Lower leg skin (tissue), 4 donors: Measurements from ENCODE around the gene MRGPRG. TPM values are rescaled to one million over a fixed set of nuclear protein-coding genes. Genes with fewer than 3 reads are reported as not detected.

Experiments used
- DNase-seq, 2 donors: peaks; one replicate each; pipeline ENCODE4 v3.0.0-alpha.2; 2019; ENCODE audit warnings: low spot score in 2 of 2
- H3K4me3 ChIP-seq: fragments of 200-600 bp; sonication (generic); 2 replicates; pipeline ENCODE4 v1.5.1; 2017; ENCODE audit warnings: mild to moderate bottlenecking, low read depth; ENCODE audit not compliant: poor library complexity, severe bottlenecking
- CTCF ChIP-seq, 3 donors: fragments of 450-650 bp; IDR thresholded peaks; one replicate each; pipeline ENCODE4 v1.5.1; 2016; ENCODE audit warnings: antibody characterized with exemption in 3 of 3, mild to moderate bottlenecking in 3 of 3, moderate library complexity in 2 of 3
- POLR2A ChIP-seq, 2 donors: fragments of 450-650 bp; IDR thresholded peaks; one replicate each; pipeline ENCODE4 v1.6.1; 2016 to 2017; ENCODE audit warnings: antibody characterized with exemption in 2 of 2, mild to moderate bottlenecking in 1 of 2, moderate library complexity in 1 of 2
- WGBS, 2 donors: methylation state at CpG; one replicate each; pipeline ENCODE4 v1.1.5; 2018; 5-methylcytosine and 5-hydroxymethylcytosine counted together
- intact Hi-C: fragments of 100-400 bp; cut with DNase I; formaldehyde crosslinking; loops from one replicate; pipeline ENCODE4 v1.15.0; 2023; ENCODE audit warnings: low total_unique reads
- total RNA-seq, 4 donors: library from RNA; depleted of rRNA; stranded (reverse); fragments of >200 nt; gene quantifications; one replicate each; pipeline ENCODE4 v1.1.0, GENCODE V29; 2016

MRGPRG gene
- total RNA-seq, 4 donors from 2014 or later, result not detected

GRCh38 chr11:3194016-3194816 is 24.4 kb downstream of the MRGPRG start:
- TF ChIP-seq CTCF (IDR thresholded peaks at IDR 0.05) (no peak), POLR2A (IDR thresholded peaks at IDR 0.05) (no peak)
- intact Hi-C loops, result no loop called here
- DNase-seq, result peak in 1 of 2 donors; percentile 81
- no peak overlapping the region for H3K4me3 ChIP-seq
- WGBS, 2 donors, result 77 to 79% methylated on average over 12 of the region's 12 CpGs

- 83 to 86% methylated on average over 19 of the region's 19 CpGs for WGBS, 2 donors
- intact Hi-C loops, result no loop called here
- TF ChIP-seq CTCF (IDR thresholded peaks at IDR 0.05) (no peak), POLR2A (IDR thresholded peaks at IDR 0.05) (no peak)
- no peak overlapping the region for H3K4me3 ChIP-seq
- DNase-seq, result peak in 1 of 2 donors; percentile 68
Observed at GRCh38 chr11:3193373-3194015, 25.1 kb downstream of the MRGPRG start.

DNA sequence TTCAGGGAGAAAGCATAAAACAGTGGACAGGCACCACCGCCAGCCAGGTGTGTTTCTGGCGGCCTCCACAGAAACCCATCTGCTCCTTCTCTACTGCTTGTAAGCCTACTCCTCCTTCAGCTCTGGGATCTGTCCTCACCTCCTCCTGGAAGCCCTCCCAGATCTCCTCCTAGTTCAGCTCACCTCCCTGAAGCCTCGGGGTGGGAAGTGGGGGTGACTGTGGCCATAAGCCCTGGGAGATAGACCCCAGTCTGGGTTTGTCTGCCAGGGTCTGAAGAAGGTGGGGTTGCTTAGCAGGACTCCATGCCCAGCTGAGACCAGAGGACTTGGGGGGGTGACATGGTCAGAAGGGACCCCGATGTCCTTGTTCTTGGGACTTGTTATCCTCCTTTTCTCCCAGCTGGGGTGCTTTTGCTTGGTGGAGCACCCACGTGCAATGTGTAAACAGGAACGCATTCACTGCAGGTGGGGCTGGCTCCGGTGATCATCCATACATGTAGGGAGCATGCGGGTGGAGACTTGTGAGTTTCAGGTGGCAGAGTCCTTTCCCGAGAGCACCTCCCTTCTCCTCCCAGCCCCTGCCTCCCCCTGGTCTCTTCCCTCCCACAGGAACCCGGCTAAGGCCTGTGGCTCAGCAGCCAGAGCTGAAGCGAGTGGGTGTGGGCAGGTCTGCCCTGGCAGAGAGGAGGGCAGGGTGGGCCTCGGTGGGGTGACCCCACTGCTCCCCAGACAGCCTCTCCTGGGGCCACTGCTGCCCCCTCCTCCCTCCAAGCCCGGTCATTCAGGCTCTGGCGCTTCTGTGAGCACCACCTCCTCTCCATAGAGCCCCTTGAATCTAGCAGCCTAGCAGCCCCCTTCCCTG is 25.9 kb downstream of the MRGPRG start:
- peak in 1 of 2 donors; percentile 58 for DNase-seq
- TF ChIP-seq POLR2A (IDR thresholded peaks at IDR 0.05), result no peak
- TF ChIP-seq CTCF (IDR thresholded peaks at IDR 0.05), result no peak
- 71 to 77% methylated on average over 13 to 14 of the region's 14 CpGs for WGBS, 2 donors
- intact Hi-C loops, result no loop called here
- no peak overlapping the region for H3K4me3 ChIP-seq

DNA sequence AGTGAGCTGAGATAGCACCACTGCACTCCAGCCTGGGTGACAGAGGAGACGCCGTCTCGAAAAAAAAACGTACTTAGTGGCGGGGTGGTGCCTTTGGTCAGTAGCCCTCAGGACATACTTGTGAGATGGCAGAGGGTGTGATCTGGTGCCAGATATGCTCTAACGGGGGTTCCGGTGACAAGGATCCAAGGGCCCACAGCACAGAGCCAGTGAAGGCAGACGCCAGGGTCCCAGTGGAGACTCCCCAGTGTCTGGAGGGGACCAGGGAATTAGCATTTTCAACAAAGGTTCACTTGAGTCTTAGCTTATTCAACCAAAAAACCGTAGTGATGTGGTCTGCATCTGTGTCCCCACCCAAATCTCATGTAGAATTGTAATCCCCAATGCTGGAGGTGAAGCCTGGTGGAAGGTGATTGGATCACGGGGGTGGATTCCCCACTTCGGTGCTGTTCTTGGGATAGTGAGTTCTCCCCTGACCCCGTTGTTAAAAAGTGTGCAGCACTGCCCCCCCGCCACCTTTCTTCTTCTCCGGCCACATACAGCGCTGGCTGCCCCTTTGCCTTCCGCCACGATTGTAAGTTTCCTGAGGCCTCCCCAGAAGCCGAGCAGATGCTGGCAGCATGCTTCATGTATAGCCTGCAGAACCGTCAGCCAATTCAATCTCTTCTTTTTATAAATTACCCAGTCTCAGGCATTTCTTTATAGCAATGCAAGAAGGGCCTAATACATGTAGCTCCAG is 26.9 kb downstream of the MRGPRG start:
- no peak overlapping the region for H3K4me3 ChIP-seq
- intact Hi-C loops, result no loop called here
- 88 to 94% methylated on average over 19 of the region's 19 CpGs for WGBS, 2 donors
- peak in 1 of 2 donors; percentile 60 for DNase-seq
- TF ChIP-seq POLR2A (IDR thresholded peaks at IDR 0.05) (no peak), CTCF (IDR thresholded peaks at IDR 0.05) (no peak)

DNA sequence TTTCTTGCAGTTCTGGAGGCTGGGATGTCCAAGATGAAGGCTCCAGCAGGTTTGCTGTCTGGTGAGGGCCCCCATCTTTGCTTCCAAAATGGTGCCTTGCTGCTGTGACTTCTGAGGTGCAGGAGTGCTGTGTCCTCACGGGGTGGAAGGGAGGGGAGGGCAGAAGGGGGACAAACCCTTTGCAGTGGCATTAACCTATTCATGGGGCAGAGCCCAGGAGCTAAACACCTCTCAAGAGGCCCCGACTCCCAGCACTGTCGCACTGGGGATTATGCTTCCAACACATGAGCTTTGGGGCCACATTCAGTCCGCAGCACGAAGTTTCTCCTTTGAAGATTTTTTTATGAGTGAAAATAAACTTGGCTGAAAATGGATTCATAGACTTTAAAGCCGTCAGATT is 28.0 kb downstream of the MRGPRG start:
- peak in 1 of 2 donors; percentile 78 for DNase-seq
- H3K4me3 ChIP-seq, result no peak overlapping the region
- 87 to 89% methylated on average over 6 of the region's 6 CpGs for WGBS, 2 donors
- intact Hi-C loops, result no loop called here
- TF ChIP-seq CTCF (IDR thresholded peaks at IDR 0.05) (no peak), POLR2A (IDR thresholded peaks at IDR 0.05) (no peak)
